Measurements from ENCODE around the gene CLEC1A. TPM values are rescaled to one million over a fixed set of nuclear protein-coding genes. Genes with fewer than 3 reads are reported as not detected.

The CLEC1A gene
- total and polyA plus RNA-seq, 11 donors = 1.2 to 7.3 (median 2.5) TPM

GRCh38 chr12:10122689-10123088 lies 23.9 kb upstream of the CLEC1A start:
- Histone ChIP-seq H3K36me3 (no peaks in the 10 kb centered on the region), H3K4me1 (peaks cover 0 to 13% (median 0%) of the 10 kb centered on the region in 12 donors), H3K9me3 (peaks cover 0 to 4% (median 0%) of the 10 kb centered on the region in 12 donors), H3K27me3 (no peaks in the 10 kb centered on the region), H3K4me3 (no peak overlapping the region), H3K27ac (peak overlapping the region in 1 of 12 donors; percentile 89)
- TF ChIP-seq POLR2A (IDR thresholded peaks at IDR 0.05) = no peak
- TF ChIP-seq, protein P1, sequence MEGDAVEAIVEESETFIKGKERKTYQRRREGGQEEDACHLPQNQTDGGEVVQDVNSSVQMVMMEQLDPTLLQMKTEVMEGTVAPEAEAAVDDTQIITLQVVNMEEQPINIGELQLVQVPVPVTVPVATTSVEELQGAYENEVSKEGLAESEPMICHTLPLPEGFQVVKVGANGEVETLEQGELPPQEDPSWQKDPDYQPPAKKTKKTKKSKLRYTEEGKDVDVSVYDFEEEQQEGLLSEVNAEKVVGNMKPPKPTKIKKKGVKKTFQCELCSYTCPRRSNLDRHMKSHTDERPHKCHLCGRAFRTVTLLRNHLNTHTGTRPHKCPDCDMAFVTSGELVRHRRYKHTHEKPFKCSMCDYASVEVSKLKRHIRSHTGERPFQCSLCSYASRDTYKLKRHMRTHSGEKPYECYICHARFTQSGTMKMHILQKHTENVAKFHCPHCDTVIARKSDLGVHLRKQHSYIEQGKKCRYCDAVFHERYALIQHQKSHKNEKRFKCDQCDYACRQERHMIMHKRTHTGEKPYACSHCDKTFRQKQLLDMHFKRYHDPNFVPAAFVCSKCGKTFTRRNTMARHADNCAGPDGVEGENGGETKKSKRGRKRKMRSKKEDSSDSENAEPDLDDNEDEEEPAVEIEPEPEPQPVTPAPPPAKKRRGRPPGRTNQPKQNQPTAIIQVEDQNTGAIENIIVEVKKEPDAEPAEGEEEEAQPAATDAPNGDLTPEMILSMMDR (IDR thresholded peaks at IDR 0.05) = no peak
- ATAC-seq (no peak), DNase-seq (no peak)
- intact Hi-C loops (cut with DNase I) = no loop called here
- WGBS, 4 donors = 66 to 85% (median 79%) methylated on average over 4 of the region's 4 CpGs

- intact Hi-C loops (cut with DNase I) = no loop called here
- peaks cover 0 to 13% (median 0%) of the 10 kb centered on the region in 12 donors for H3K4me1 ChIP-seq
- 68 to 81% (median 77%) methylated on average over 7 of the region's 7 CpGs for WGBS, 4 donors
- no peak for DNase-seq
- H3K9me3 ChIP-seq = peaks cover 0 to 4% (median 0%) of the 10 kb centered on the region in 12 donors
- H3K36me3 ChIP-seq = no peaks in the 10 kb centered on the region
- TF ChIP-seq, protein P1 (IDR thresholded peaks at IDR 0.05) = no peak
- TF ChIP-seq POLR2A (IDR thresholded peaks at IDR 0.05) = no peak
- H3K27ac ChIP-seq = peak overlapping the region in 4 of 12 donors; percentile 38 to 89 (median 50)
- no peaks in the 10 kb centered on the region for H3K27me3 ChIP-seq
- H3K4me3 ChIP-seq = no peak overlapping the region
- ATAC-seq = peak in 1 of 4 donors; percentile 45
Measured at GRCh38 chr12:10121278-10121677, 22.5 kb upstream of the CLEC1A start.

GRCh38 chr12:10119066-10119465 lies 20.3 kb upstream of the CLEC1A start:
- intact Hi-C loops (cut with DNase I) = no loop called here
- H3K27me3 ChIP-seq = no peaks in the 10 kb centered on the region
- ATAC-seq (no peak), DNase-seq (no peak)
- H3K9me3 ChIP-seq = peaks cover 0 to 4% (median 0%) of the 10 kb centered on the region in 12 donors
- peaks cover 0 to 13% (median 0%) of the 10 kb centered on the region in 12 donors for H3K4me1 ChIP-seq
- no peak for TF ChIP-seq POLR2A (IDR thresholded peaks at IDR 0.05)
- TF ChIP-seq, protein P1 (IDR thresholded peaks at IDR 0.05) = no peak
- H3K4me3 ChIP-seq = no peak overlapping the region
- no peaks in the 10 kb centered on the region for H3K36me3 ChIP-seq
- H3K27ac ChIP-seq = peak overlapping the region in 1 of 12 donors; percentile 89
- 77 to 90% (median 85%) methylated on average over 3 of the region's 3 CpGs for WGBS, 4 donors

GRCh38 chr12:10115890-10116289 lies 17.1 kb upstream of the CLEC1A start:
- no peak for ATAC-seq
- intact Hi-C loops (cut with DNase I) = no loop called here
- no peak for DNase-seq
- TF ChIP-seq, protein P1 (IDR thresholded peaks at IDR 0.05) = no peak
- no peak for TF ChIP-seq POLR2A (IDR thresholded peaks at IDR 0.05)
- no peak overlapping the region for H3K27ac ChIP-seq
- peaks cover 0 to 4% (median 0%) of the 10 kb centered on the region in 12 donors for H3K9me3 ChIP-seq
- H3K27me3 ChIP-seq = no peaks in the 10 kb centered on the region
- H3K4me3 ChIP-seq = no peak overlapping the region
- no peaks in the 10 kb centered on the region for H3K36me3 ChIP-seq
- H3K4me1 ChIP-seq = peaks cover 0 to 13% (median 0%) of the 10 kb centered on the region in 12 donors
- 91 to 92% (median 92%) methylated on average over 7 of the region's 7 CpGs for WGBS, 4 donors
